ENCODE data around the gene GSG1L2.

DNA sequence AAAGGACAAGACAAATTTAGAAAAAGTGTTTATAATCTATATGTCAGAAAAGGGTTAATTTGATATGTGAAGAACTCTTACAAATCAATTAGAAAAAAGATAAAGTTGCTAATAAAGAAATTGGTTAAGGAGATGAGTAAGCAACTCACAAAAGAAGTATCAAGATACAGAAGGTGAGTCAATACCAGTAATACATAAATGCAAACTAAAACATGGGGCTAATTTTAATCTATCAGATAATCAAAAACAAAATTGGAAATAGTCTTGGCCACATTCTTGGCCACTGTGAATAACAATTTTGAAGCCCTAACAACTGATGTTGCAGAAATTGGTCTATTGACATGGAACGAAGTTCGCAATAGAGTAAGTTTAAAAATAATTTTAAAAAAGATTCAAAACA is 37.3 kb downstream of the GSG1L2 start:
- TF ChIP-seq POLR2A (IDR thresholded peaks at IDR 0.05; ENCODE audit: low read length) (no peak), GATA1 (IDR thresholded peaks at IDR 0.05; ENCODE audit: low read depth, low read length) (no peak)

All from erythroblast (primary cell).